ENCODE measurements around the gene ERRFI1. TPM values are rescaled to one million over a fixed set of nuclear protein-coding genes. Genes with fewer than 3 reads are reported as not detected.

Gene ERRFI1, protein sequence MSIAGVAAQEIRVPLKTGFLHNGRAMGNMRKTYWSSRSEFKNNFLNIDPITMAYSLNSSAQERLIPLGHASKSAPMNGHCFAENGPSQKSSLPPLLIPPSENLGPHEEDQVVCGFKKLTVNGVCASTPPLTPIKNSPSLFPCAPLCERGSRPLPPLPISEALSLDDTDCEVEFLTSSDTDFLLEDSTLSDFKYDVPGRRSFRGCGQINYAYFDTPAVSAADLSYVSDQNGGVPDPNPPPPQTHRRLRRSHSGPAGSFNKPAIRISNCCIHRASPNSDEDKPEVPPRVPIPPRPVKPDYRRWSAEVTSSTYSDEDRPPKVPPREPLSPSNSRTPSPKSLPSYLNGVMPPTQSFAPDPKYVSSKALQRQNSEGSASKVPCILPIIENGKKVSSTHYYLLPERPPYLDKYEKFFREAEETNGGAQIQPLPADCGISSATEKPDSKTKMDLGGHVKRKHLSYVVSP
- total RNA-seq (154 and 163 TPM in 2 replicates), polyA plus RNA-seq (123 and 139 TPM in 2 replicates)

DNA sequence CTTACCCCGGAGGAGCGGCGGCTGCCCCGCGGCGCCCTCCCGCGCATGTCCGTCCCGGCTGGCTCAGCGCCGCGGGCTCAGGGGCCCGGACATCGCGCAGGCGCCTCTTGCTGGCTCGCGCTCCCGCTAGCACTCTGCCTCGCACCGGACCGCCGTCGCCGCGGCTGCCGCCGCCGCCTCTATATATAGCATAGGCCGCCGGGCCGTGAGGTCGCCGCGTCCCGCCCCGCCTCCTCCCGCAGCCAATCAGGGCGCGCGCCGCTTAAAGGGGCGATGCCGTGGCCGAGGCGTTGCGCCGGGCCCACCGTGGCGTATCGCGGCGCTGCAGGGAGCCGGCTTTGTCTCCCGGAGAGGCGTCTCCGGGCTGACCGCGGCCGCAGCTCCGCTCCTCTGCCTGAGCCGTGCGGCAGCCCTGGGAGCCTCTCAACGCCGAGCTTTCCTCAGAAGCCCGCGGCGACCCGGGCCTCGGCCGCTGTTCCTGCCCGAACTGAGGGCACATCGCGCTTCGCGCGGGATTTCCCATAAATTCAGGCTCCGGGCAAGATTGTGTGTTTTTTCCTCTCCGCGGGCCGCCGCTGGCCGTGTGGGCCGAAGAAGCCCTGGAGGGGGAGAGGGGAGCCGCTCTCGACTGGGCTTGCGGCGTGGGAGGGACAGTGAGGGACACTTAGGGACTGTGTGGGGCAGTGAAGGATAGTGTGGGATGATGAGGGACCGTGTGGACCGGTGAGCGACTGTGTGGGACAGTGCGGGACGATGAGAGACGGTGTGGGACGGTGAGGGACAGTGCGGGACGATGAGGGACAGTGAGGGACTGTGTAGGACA is at the start of gene ERRFI1:
TSS of gene ERRFI1 (minus strand) at position 157 of the 823 bp plus-strand sequence. CDS start 10,690 bp downstream, outside the sequence.
- DNase-seq (ENCODE audit: low spot score): peak; percentile 98
- Histone ChIP-seq H3K79me2 (peaks cover 50% of the 10 kb centered on the region), H3K9me3 (ENCODE audit: low read depth) (no peaks in the 10 kb centered on the region), H2AFZ (peak within 1 kb of the TSS; percentile 67), H3K27ac (peak within 1 kb of the TSS; percentile 97), H3K4me3 (peak within 1 kb of the TSS; percentile 75), H3K4me1 (ENCODE audit: insufficient read depth) (peaks cover 44% of the 10 kb centered on the region), H3K9me2 (replicated peaks; ENCODE audit: insufficient read depth) (no peaks in the 10 kb centered on the region), H3K36me3 (replicated peaks; ENCODE audit: insufficient read depth, low read depth) (no peaks in the 10 kb centered on the region), H3K27me3 (no peaks in the 10 kb centered on the region), H3K4me2 (peak within 1 kb of the TSS; percentile 84), H4K20me1 (ENCODE audit: insufficient read depth, poor library complexity, severe bottlenecking) (peaks cover 40% of the 10 kb centered on the region)
- no peak for TF ChIP-seq EZH2phosphoT487 (IDR thresholded peaks at IDR 0.05; ENCODE audit: low read depth, severe bottlenecking, unreplicated experiment)
- TF ChIP-seq, protein P1, sequence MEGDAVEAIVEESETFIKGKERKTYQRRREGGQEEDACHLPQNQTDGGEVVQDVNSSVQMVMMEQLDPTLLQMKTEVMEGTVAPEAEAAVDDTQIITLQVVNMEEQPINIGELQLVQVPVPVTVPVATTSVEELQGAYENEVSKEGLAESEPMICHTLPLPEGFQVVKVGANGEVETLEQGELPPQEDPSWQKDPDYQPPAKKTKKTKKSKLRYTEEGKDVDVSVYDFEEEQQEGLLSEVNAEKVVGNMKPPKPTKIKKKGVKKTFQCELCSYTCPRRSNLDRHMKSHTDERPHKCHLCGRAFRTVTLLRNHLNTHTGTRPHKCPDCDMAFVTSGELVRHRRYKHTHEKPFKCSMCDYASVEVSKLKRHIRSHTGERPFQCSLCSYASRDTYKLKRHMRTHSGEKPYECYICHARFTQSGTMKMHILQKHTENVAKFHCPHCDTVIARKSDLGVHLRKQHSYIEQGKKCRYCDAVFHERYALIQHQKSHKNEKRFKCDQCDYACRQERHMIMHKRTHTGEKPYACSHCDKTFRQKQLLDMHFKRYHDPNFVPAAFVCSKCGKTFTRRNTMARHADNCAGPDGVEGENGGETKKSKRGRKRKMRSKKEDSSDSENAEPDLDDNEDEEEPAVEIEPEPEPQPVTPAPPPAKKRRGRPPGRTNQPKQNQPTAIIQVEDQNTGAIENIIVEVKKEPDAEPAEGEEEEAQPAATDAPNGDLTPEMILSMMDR (IDR thresholded peaks at IDR 0.05; ENCODE audit: poor library complexity): no peak
- TF ChIP-seq EZH2 (IDR thresholded peaks at IDR 0.05; ENCODE audit: borderline replicate concordance): no peak
- 3% methylated on average over 94 of the region's 98 CpGs for WGBS (ENCODE audit: low lambda C conversion rate, missing lambda C conversion rate)

DNA sequence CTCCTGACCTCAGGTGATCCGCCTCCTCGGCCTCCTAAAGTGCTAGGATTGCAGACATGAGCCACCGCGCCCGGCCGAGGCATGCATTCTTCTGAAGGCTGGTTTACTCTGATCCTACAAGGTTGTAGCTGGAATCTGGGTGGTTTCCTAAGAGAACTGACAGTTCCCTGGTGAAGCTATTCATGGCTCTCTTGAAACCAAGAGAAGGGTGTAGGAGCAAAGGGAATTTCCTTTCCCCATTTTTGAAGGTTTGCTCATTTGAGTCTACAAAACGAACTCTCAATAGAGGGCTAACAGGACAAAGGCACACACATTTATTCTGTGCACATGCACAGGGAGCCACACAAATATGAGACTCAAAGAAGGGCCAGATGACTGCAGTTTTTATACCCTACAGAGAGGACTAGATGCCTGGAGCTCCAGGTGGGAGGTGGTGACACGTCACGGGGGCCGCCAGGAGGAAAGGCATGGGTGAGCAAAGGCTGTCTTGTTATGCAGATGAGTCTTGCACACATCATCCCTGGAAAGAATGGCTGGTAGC is 49.5 kb upstream of the ERRFI1 start:
- no peaks in the 10 kb centered on the region for H4K20me1 ChIP-seq (ENCODE audit: insufficient read depth, poor library complexity, severe bottlenecking)
- H3K36me3 ChIP-seq (replicated peaks; ENCODE audit: insufficient read depth, low read depth): no peaks in the 10 kb centered on the region
- DNase-seq (ENCODE audit: low spot score): no peak
- no peak overlapping the region for H3K4me2 ChIP-seq
- H3K4me1 ChIP-seq (ENCODE audit: insufficient read depth): peaks cover 36% of the 10 kb centered on the region
- H3K9me3 ChIP-seq (ENCODE audit: low read depth): no peaks in the 10 kb centered on the region
- WGBS (ENCODE audit: low lambda C conversion rate, missing lambda C conversion rate): 76% methylated on average over 10 of the region's 10 CpGs
- H3K4me3 ChIP-seq: no peak overlapping the region
- peak overlapping the region; percentile 95 for H3K27ac ChIP-seq
- H2AFZ ChIP-seq: no peak overlapping the region
- no peaks in the 10 kb centered on the region for H3K9me2 ChIP-seq (replicated peaks; ENCODE audit: insufficient read depth)
- no peaks in the 10 kb centered on the region for H3K27me3 ChIP-seq
- no peaks in the 10 kb centered on the region for H3K79me2 ChIP-seq
- no peak for TF ChIP-seq EZH2 (IDR thresholded peaks at IDR 0.05; ENCODE audit: borderline replicate concordance)
- TF ChIP-seq, protein P1 (IDR thresholded peaks at IDR 0.05; ENCODE audit: poor library complexity): no peak
- TF ChIP-seq EZH2phosphoT487 (IDR thresholded peaks at IDR 0.05; ENCODE audit: low read depth, severe bottlenecking, unreplicated experiment): no peak

DNA sequence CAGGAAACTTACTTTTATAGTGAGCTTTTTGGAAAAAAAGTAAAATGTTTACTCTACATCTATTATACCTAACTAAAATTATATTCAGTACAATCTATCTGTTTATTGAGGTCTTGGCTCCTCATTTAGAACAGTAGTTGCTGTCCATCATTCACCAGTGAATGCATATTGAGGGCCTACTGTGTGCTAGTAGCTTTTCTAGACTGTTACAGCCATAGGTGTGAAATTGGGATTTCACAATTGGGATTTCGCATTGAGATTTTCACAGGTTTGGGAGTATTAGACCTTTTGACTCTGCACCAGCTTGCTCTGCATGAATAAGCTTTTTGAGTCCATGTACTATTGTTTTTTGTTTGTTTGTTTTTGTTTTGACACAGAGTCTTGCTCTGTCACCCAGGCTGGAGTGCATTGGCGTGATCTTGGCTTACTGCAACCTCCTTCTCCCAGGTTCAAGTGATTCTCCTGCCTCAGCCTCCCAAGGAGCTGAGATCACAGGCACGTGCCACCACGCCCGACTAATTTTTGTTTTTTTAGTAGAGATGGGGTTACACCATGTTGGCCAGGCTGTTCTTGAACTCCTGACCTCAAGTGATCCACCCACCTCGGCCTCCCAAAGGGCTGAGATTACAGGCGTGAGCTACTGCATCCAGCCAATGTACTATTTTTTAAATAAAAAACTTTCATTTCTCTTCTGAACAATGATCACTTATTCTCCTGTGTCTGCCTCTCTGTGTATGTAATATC is 47.2 kb upstream of the ERRFI1 start:
- no peak for DNase-seq (ENCODE audit: low spot score)
- no peaks in the 10 kb centered on the region for H3K9me2 ChIP-seq (replicated peaks; ENCODE audit: insufficient read depth)
- no peaks in the 10 kb centered on the region for H3K9me3 ChIP-seq (ENCODE audit: low read depth)
- H3K4me1 ChIP-seq (ENCODE audit: insufficient read depth): peaks cover 35% of the 10 kb centered on the region
- H3K4me2 ChIP-seq: no peak overlapping the region
- H2AFZ ChIP-seq: no peak overlapping the region
- WGBS (ENCODE audit: low lambda C conversion rate, missing lambda C conversion rate): 90% methylated on average over 7 of the region's 7 CpGs
- H3K4me3 ChIP-seq: no peak overlapping the region
- no peak overlapping the region for H3K27ac ChIP-seq
- H3K79me2 ChIP-seq: no peaks in the 10 kb centered on the region
- no peak for TF ChIP-seq EZH2 (IDR thresholded peaks at IDR 0.05; ENCODE audit: borderline replicate concordance)
- H3K27me3 ChIP-seq: no peaks in the 10 kb centered on the region
- H3K36me3 ChIP-seq (replicated peaks; ENCODE audit: insufficient read depth, low read depth): no peaks in the 10 kb centered on the region
- H4K20me1 ChIP-seq (ENCODE audit: insufficient read depth, poor library complexity, severe bottlenecking): no peaks in the 10 kb centered on the region

Data from hepatocyte (in vitro differentiated cells).